Upper lobe of left lung (tissue), 4 donors: ENCODE data around the gene HECTD4.

Experiments used
- POLR2AphosphoS5 ChIP-seq, 2 donors: sonication (generic); formaldehyde crosslinking; IDR thresholded peaks; one replicate each; pipeline ENCODE4 v1.5.1; 2017; ENCODE audit warnings: antibody characterized with exemption in 2 of 2
- TF ChIP-seq, protein P1 (sequence below), 6 experiments: fragments of 450-650 bp in 4 of 6; fragments of 200-600 bp in 2 of 6; sonication (generic) in 2 of 6; IDR thresholded peaks; one replicate each; pipeline ENCODE4 v1.5.1; 2016 to 2019; ENCODE audit warnings: antibody characterized with exemption in 6 of 6

DNA sequence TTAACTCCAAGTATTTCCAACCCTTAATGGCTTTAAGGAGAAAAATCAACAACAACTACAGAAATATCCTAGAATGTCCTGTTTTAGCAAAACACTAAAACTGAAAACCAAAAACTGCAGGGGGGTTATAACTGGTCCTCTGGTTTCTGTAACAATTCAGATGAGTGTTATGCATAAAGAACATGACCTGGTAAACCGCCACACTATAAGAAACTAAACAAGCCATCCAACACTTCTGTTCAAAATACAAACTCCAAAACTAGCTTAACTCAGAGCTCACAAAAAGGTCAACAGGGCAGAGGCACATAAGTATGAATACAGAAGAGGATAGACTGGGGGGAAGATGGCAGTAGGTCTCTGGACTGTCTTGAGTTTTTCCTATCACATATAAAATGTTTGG lies 38.0 kb downstream of the HECTD4 start:
- TF ChIP-seq, protein P1, sequence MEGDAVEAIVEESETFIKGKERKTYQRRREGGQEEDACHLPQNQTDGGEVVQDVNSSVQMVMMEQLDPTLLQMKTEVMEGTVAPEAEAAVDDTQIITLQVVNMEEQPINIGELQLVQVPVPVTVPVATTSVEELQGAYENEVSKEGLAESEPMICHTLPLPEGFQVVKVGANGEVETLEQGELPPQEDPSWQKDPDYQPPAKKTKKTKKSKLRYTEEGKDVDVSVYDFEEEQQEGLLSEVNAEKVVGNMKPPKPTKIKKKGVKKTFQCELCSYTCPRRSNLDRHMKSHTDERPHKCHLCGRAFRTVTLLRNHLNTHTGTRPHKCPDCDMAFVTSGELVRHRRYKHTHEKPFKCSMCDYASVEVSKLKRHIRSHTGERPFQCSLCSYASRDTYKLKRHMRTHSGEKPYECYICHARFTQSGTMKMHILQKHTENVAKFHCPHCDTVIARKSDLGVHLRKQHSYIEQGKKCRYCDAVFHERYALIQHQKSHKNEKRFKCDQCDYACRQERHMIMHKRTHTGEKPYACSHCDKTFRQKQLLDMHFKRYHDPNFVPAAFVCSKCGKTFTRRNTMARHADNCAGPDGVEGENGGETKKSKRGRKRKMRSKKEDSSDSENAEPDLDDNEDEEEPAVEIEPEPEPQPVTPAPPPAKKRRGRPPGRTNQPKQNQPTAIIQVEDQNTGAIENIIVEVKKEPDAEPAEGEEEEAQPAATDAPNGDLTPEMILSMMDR (IDR thresholded peaks at IDR 0.05) = no peak
- TF ChIP-seq POLR2AphosphoS5 (IDR thresholded peaks at IDR 0.05) = no peak
